ENCODE results near the gene APOL1. TPM values are rescaled to one million over a fixed set of nuclear protein-coding genes. Genes with fewer than 3 reads are reported as not detected.
A peak's percentile ranks its signal among the peaks of the same experiment; 100 is the strongest.
"Not testable (repeated sequence)": the region's sequence is repeated elsewhere in the genome, so short reads cannot be mapped to it uniquely, and the experiment has no call there.

APOL1 gene
- total RNA-seq, 2 experiments from 2014 or later = 6.4 to 7.3 TPM

DNA sequence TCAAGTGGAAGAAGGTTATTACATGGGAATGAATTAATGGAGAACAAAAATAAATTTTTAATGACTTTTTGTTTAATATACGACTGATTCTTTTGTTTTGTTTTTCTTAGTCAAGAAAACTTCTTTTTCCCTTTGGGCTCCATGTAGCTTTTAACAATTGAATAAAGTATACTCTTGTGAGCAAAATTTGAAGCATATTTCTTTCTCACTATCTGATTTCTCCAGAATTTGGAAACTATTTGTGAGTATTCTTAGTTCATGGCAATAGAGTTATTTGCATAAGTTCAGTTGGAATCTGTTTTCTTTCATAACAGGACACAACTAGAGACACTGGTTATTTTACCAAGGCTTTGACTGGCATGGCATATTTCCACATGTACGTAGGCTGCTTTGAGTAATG lies 3.8 kb upstream of the APOL1 start:
- H3K27ac Mint-ChIP-seq = no peak overlapping the region
- Histone ChIP-seq H3K9me3 (ENCODE audit: control insufficient read depth in 1 of 2, insufficient read depth in 1 of 2, low read length in 2 of 2) (no peaks in the 10 kb centered on the region), H3K4me3 (ENCODE audit: low read length) (no peak overlapping the region), H3K4me1 (ENCODE audit: insufficient read depth, low read length) (peaks cover 17% of the 10 kb centered on the region), H3K36me3 (ENCODE audit: insufficient read depth, low read length) (no peaks in the 10 kb centered on the region), H3K27ac (ENCODE audit: low read depth in 1 of 2, low read length in 2 of 2) (no peak overlapping the region), H3K27me3 (ENCODE audit: control insufficient read depth in 1 of 2, insufficient read depth in 2 of 2, low read length in 2 of 2) (no peaks in the 10 kb centered on the region)
- H3K4me3 Mint-ChIP-seq = no peak overlapping the region
- CTCF ChIA-PET = interaction anchor here (1.2 kb wide), 1 partner anchor 10 kb away, joined by 5 read pairs; the partner anchor contains the start of gene APOL2
- ATAC-seq (ENCODE audit: poor library complexity) (no peak), DNase-seq (no peak)
- H3K9me3 Mint-ChIP-seq = peaks cover 2% of the 10 kb centered on the region
- POLR2A ChIA-PET = interaction anchor here (0.6 kb wide), 1 partner anchor 32 kb away, joined by 3 read pairs; no protein-coding TSS in a partner anchor
- no peaks in the 10 kb centered on the region for H3K27me3 Mint-ChIP-seq
- TF ChIP-seq, protein P1, sequence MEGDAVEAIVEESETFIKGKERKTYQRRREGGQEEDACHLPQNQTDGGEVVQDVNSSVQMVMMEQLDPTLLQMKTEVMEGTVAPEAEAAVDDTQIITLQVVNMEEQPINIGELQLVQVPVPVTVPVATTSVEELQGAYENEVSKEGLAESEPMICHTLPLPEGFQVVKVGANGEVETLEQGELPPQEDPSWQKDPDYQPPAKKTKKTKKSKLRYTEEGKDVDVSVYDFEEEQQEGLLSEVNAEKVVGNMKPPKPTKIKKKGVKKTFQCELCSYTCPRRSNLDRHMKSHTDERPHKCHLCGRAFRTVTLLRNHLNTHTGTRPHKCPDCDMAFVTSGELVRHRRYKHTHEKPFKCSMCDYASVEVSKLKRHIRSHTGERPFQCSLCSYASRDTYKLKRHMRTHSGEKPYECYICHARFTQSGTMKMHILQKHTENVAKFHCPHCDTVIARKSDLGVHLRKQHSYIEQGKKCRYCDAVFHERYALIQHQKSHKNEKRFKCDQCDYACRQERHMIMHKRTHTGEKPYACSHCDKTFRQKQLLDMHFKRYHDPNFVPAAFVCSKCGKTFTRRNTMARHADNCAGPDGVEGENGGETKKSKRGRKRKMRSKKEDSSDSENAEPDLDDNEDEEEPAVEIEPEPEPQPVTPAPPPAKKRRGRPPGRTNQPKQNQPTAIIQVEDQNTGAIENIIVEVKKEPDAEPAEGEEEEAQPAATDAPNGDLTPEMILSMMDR (IDR thresholded peaks at IDR 0.05) = no peak
- intact Hi-C loops (cut with DNase I, micrococcal nuclease) = no loop called here
- H3K36me3 Mint-ChIP-seq (ENCODE audit: low read depth) = peaks cover 16% of the 10 kb centered on the region
- H3K4me1 Mint-ChIP-seq (ENCODE audit: low read depth) = peaks cover 17% of the 10 kb centered on the region

DNA sequence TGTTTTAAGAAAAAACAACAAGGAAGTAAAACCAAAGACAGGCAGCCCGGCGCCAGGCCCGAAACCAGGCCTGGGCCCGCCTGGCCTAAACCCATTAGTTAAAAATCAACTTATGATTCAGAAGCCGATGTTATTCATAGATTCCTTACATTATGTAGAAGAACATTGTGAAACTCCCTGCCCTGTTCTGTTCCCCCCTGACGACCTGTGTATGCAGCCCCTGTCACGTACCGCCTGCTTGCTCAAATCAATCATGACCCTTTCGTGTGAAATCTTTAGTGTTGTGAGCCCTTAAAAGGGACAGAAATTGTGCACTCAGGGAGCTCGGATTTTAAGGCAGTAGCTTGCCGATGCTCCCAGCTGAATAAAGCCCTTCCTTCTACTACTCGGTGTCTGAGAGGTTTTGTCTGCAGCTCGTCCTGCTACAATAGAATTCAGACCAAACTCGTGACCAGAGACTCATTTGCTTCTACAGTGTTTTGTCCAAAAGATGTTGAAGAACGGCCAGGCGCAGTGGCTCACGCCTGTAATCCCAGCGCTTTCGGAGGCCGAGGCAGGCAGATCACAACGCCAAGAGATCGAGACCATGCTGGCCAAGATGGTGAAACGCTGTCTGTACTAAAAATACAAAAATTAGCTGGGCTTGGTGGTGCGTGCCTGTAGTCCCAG lies 2.5 kb upstream of the APOL1 start:
- H3K4me3 Mint-ChIP-seq = peak overlapping the region; percentile 9
- H3K9me3 ChIP-seq (ENCODE audit: control insufficient read depth in 1 of 2, insufficient read depth in 1 of 2, low read length in 2 of 2); DNase-seq; H3K9me3 Mint-ChIP-seq; H3K36me3 ChIP-seq (ENCODE audit: insufficient read depth, low read length); H3K27ac ChIP-seq (ENCODE audit: low read depth in 1 of 2, low read length in 2 of 2); ATAC-seq (ENCODE audit: poor library complexity); intact Hi-C loops (cut with DNase I, micrococcal nuclease); H3K27me3 ChIP-seq (ENCODE audit: control insufficient read depth in 1 of 2, insufficient read depth in 2 of 2, low read length in 2 of 2); H3K27me3 Mint-ChIP-seq; POLR2A ChIA-PET; H3K27ac Mint-ChIP-seq; H3K4me3 ChIP-seq (ENCODE audit: low read length); CTCF ChIA-PET: not testable (repeated sequence)
- H3K4me1 ChIP-seq (ENCODE audit: insufficient read depth, low read length) = peaks cover 30% of the 10 kb centered on the region
- peaks cover 20% of the 10 kb centered on the region for H3K4me1 Mint-ChIP-seq (ENCODE audit: low read depth)
- H3K36me3 Mint-ChIP-seq (ENCODE audit: low read depth) = peaks cover 20% of the 10 kb centered on the region

DNA sequence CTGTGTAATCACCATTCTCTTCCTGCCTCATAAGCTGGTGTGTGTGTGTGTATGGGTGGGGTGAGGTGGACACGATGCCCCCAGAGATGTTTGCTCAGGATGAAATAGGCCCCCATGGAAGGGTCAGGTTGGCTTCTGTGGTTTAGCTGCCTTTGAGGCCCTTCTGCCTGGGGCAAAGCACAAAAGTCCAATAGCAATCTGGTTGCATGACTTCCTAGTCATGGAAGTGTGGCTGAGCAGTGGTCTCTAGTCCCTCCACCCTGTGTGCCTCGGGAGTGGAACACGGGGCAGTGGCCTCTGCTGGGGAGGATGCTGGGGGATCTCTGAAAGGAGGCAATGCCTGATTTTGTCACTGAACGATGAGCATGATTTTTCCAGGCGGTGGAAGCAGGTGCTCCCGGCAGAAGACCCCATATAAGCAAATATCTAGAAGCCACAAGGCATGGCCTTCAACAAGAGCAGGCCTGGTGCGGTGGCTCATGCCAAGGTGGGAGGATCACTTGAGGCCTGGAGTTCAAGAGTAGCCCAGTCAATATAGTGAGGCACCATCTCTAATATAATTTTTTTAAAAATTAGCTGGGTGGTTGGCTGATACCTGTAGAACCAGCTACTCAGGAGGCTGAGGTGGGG lies 839 bp upstream of the APOL1 start:
- H3K9me3 Mint-ChIP-seq = not testable (repeated sequence)
- H3K4me1 Mint-ChIP-seq (ENCODE audit: low read depth) = peaks cover 35% of the 10 kb centered on the region

More for the DNA sequence above, 839 bp upstream of the APOL1 start:
- H3K27ac Mint-ChIP-seq = peak overlapping the region; percentile 85
- ChIA-PET CTCF (interaction anchor here (0.6 to 2.2 kb wide), 3 partner anchors 13 to 25 kb away, joined by 3 to 7 read pairs (median 4); partner anchors contain the start of gene APOL2), POLR2A (interaction anchor here (0.6 to 2.2 kb wide), 3 partner anchors 13 to 125 kb away, joined by 3 to 21 read pairs (median 3); partner anchors contain the start of gene APOL2)
- H3K27me3 ChIP-seq (ENCODE audit: control insufficient read depth in 1 of 2, insufficient read depth in 2 of 2, low read length in 2 of 2); intact Hi-C loops (cut with DNase I, micrococcal nuclease); ATAC-seq (ENCODE audit: poor library complexity); H3K9me3 ChIP-seq (ENCODE audit: control insufficient read depth in 1 of 2, insufficient read depth in 1 of 2, low read length in 2 of 2); H3K27me3 Mint-ChIP-seq; H3K36me3 ChIP-seq (ENCODE audit: insufficient read depth, low read length); H3K4me3 ChIP-seq (ENCODE audit: low read length); DNase-seq: not testable (repeated sequence)
- peaks cover 34% of the 10 kb centered on the region for H3K36me3 Mint-ChIP-seq (ENCODE audit: low read depth)
- peak overlapping the region; percentile 91 for H3K4me3 Mint-ChIP-seq
- H3K27ac ChIP-seq (ENCODE audit: low read depth in 1 of 2, low read length in 2 of 2) = peak overlapping the region in 1 of 2 donors; percentile 23
- H3K4me1 ChIP-seq (ENCODE audit: insufficient read depth, low read length) = peaks cover 33% of the 10 kb centered on the region
